Adrenal gland (tissue), 12 donors: ENCODE measurements around the gene ANKRD24. TPM values are rescaled to one million over a fixed set of nuclear protein-coding genes. Genes with fewer than 3 reads are reported as not detected.
"Not testable (repeated sequence)": the region's sequence is repeated elsewhere in the genome, so short reads cannot be mapped to it uniquely, and the experiment has no call there.

ENCODE experiments used
- DNase-seq, 7 donors: peaks; one replicate each; pipeline ENCODE4 v3.0.0-alpha.2; 2019 to 2020
- H3K27ac ChIP-seq, 5 donors: fragments of 200-600 bp; sonication (generic) in 4 of 5; 1 replicate in 3 of 5; 2 replicates in 2 of 5; pipeline versions ENCODE4 v1.5.1 to v1.8.0; 2016 to 2020; ENCODE audit warnings: mild to moderate bottlenecking in 1 of 5
- H3K27me3 ChIP-seq: fragments of 200-600 bp; 2 replicates; pipeline ENCODE4 v1.8.0; 2021
- H3K36me3 ChIP-seq, 2 donors: fragments of 200-600 bp; replicated peaks in 1 of 2; 1 replicate in 1 of 2; 2 replicates in 1 of 2; pipeline versions ENCODE4 v1.5.1 to v1.8.0; 2018 to 2022
- H3K4me1 ChIP-seq, 2 donors: fragments of 200-600 bp; replicated peaks in 1 of 2; 1 replicate in 1 of 2; 2 replicates in 1 of 2; pipeline versions ENCODE4 v1.5.1 to v1.8.0; 2018 to 2021
- H3K4me3 ChIP-seq, 4 donors: fragments of 200-600 bp; sonication (generic) in 3 of 4; one replicate each; pipeline ENCODE4 v1.5.1; 2016 to 2018
- H3K9me3 ChIP-seq, 3 donors: fragments of 200-600 bp; sonication (generic) in 1 of 3; replicated peaks in 1 of 3; 1 replicate in 2 of 3; 2 replicates in 1 of 3; pipeline versions ENCODE4 v1.5.1 to v1.8.0; 2016 to 2021
- CTCF ChIP-seq, 6 experiments: fragments of 450-650 bp in 4 of 6; fragments of 200-600 bp in 2 of 6; sonication (generic) in 1 of 6; IDR thresholded peaks; 1 replicate in 5 of 6; 2 replicates in 1 of 6; pipeline versions ENCODE4 v1.5.1 to v1.8.0; 2016 to 2021; ENCODE audit warnings: antibody characterized with exemption in 6 of 6, mild to moderate bottlenecking in 2 of 6, moderate library complexity in 1 of 6
- POLR2A ChIP-seq, 2 donors: fragments of 450-650 bp; IDR thresholded peaks; one replicate each; pipeline ENCODE4 v1.6.1; 2017; ENCODE audit warnings: antibody characterized with exemption in 2 of 2, mild to moderate bottlenecking in 2 of 2, moderate library complexity in 1 of 2
- WGBS, 4 donors: extraction: QIAGEN DNeasy Blood & Tissue Kit in 2 of 4; methylation state at CpG; one replicate each; pipeline versions ENCODE4 v1.1.5 to v1.1.7; 2013 to 2017; 5-methylcytosine and 5-hydroxymethylcytosine counted together
- intact Hi-C, 2 donors: fragments of 100-400 bp; cut with DNase I; formaldehyde crosslinking; loops; one replicate each; pipeline versions ENCODE4 v1.14.1 to v1.15.0; 2022 to 2023
- polyA plus RNA-seq, 3 donors: library from polyadenylated mRNA; stranded (reverse); fragments of 200-250 nt in 2 of 3; fragments of 350-450 nt in 1 of 3; fragmentation: Illumina TruSeq in 1 of 3; extraction: RNeasy Lipid Tissue Mini Kit (QIAGEN cat#74804) in 1 of 3; gene quantifications; one replicate each; pipeline ENCODE4 v1.2.3, GENCODE V29; 2013 to 2014
- total RNA-seq, 9 donors: library from RNA; depleted of rRNA in 4 of 9; stranded (reverse); fragments of >200 nt in 4 of 9; fragments of 120-200 nt in 1 of 9; fragmentation: NEBNext Ultra II Directional in 1 of 9; extraction: Animal tissue kit (Norgen Biotek cat#: 25700) in 1 of 9; gene quantifications; one replicate each; pipeline versions ENCODE4 v1.1.0 to v1.2.4, GENCODE V29; 2013 to 2023
- donor health status: healthy with polysubstance abuse.
- donor health status: Bipolar disorder and iron deficiency.
- donor health status: DM: yes; HTN: yes; CAD: no.
- donor health status: DM: no; HTN: no; CAD: no.
- donor health status: DM: no; HTN: no; CAD: no.
- donor health status: DM: yes; HTN: yes; CAD: no.

The ANKRD24 gene
- total and polyA plus RNA-seq, 12 donors: 1.1 to 17.2 (median 3.2) TPM

GRCh38 chr19:4138445-4138844 is 44.0 kb upstream of the ANKRD24 start:
- Histone ChIP-seq H3K36me3 (no peaks in the 10 kb centered on the region), H3K4me3 (no peak overlapping the region), H3K27ac (no peak overlapping the region), H3K9me3 (no peaks in the 10 kb centered on the region), H3K27me3 (no peaks in the 10 kb centered on the region), H3K4me1 (peaks cover 0 to 6% of the 10 kb centered on the region in 2 donors)
- intact Hi-C loops: loop anchor here in 1 of 2 donors (10.0 kb wide), 1 partner anchor 66 kb away; no protein-coding TSS in a partner anchor
- no peak for DNase-seq
- WGBS, 4 donors: 53 to 60% (median 56%) methylated on average over 5 of the region's 5 CpGs
- TF ChIP-seq CTCF (IDR thresholded peaks at IDR 0.05): no peak

- no peaks in the 10 kb centered on the region for H3K27me3 ChIP-seq
- 24 to 32% (median 32%) methylated on average over 14 of the region's 14 CpGs for WGBS, 4 donors
- H3K36me3 ChIP-seq: no peaks in the 10 kb centered on the region
- H3K4me1 ChIP-seq: peaks cover 0 to 6% of the 10 kb centered on the region in 2 donors
- no peak overlapping the region for H3K4me3 ChIP-seq
- peak; percentile 66 to 82 (median 69) for TF ChIP-seq CTCF (IDR thresholded peaks at IDR 0.05)
- TF ChIP-seq POLR2A (IDR thresholded peaks at IDR 0.05): no peak
- intact Hi-C loops: loop anchor here in 1 of 2 donors (10.0 kb wide), 1 partner anchor 65 kb away; no protein-coding TSS in a partner anchor
- no peaks in the 10 kb centered on the region for H3K9me3 ChIP-seq
- H3K27ac ChIP-seq: no peak overlapping the region
- DNase-seq: peak; percentile 72 to 91 (median 82)
Observed at GRCh38 chr19:4139614-4140236, 42.8 kb upstream of the ANKRD24 start.

- no peaks in the 10 kb centered on the region for H3K36me3 ChIP-seq
- intact Hi-C loops: no loop called here
- 18 to 21% (median 20%) methylated on average over 12 of the region's 12 CpGs for WGBS, 4 donors
- no peak overlapping the region for H3K4me3 ChIP-seq
- DNase-seq: peak in 5 of 7 donors; percentile 45 to 65 (median 52)
- H3K4me1 ChIP-seq: peaks cover 0 to 6% of the 10 kb centered on the region in 2 donors
- TF ChIP-seq POLR2A (IDR thresholded peaks at IDR 0.05): no peak
- peak; percentile 39 to 73 (median 56) for TF ChIP-seq CTCF (IDR thresholded peaks at IDR 0.05)
- no peaks in the 10 kb centered on the region for H3K9me3 ChIP-seq
- H3K27ac ChIP-seq: no peak overlapping the region
- no peaks in the 10 kb centered on the region for H3K27me3 ChIP-seq
Observed at GRCh38 chr19:4140237-4140711, 42.2 kb upstream of the ANKRD24 start.

- 86 to 100% (median 96%) methylated on average over 1 of the region's 1 CpG for WGBS, 4 donors
- intact Hi-C loops, H3K36me3 ChIP-seq, H3K27me3 ChIP-seq, H3K9me3 ChIP-seq, H3K4me1 ChIP-seq, H3K4me3 ChIP-seq, H3K27ac ChIP-seq, DNase-seq: not testable (repeated sequence)
Observed at GRCh38 chr19:4142916-4143315, 39.6 kb upstream of the ANKRD24 start.
